Heart right ventricle (tissue), 16 donors: ENCODE results near the gene AP2M1. TPM values are rescaled to one million over a fixed set of nuclear protein-coding genes. Genes with fewer than 3 reads are reported as not detected.

Source experiments
- ATAC-seq, 8 donors: fragments of 200-7000 bp; cut with Tn5 transposase; one replicate each; pipeline ENCODE4 v1.9.1; 2020; ENCODE audit warnings: mild to moderate bottlenecking in 8 of 8, moderate library complexity in 8 of 8, moderate number of reproducible peaks in 1 of 8
- DNase-seq, 2 donors: peaks; one replicate each; pipeline ENCODE4 v3.0.0-alpha.2; 2020
- H3K27ac ChIP-seq, 10 donors: fragments of 200-600 bp; sonication (generic) in 2 of 10; one replicate each; pipeline versions ENCODE4 v1.5.0 to v1.8.0; 2020 to 2022; ENCODE audit warnings: mild to moderate bottlenecking in 3 of 10
- H3K27me3 ChIP-seq, 7 donors: fragments of 200-600 bp; one replicate each; pipeline ENCODE4 v1.8.0; 2021 to 2022; ENCODE audit warnings: mild to moderate bottlenecking in 2 of 7
- H3K36me3 ChIP-seq, 9 donors: fragments of 200-600 bp; sonication (generic) in 1 of 9; one replicate each; pipeline versions ENCODE4 v1.5.0 to v1.8.0; 2020 to 2022; ENCODE audit warnings: mild to moderate bottlenecking in 2 of 9
- H3K4me1 ChIP-seq, 9 donors: fragments of 200-600 bp; sonication (generic) in 1 of 9; one replicate each; pipeline versions ENCODE4 v1.5.0 to v1.8.0; 2020 to 2022; ENCODE audit warnings: mild to moderate bottlenecking in 4 of 9
- H3K4me3 ChIP-seq, 10 donors: fragments of 200-600 bp; sonication (generic) in 2 of 10; one replicate each; pipeline versions ENCODE4 v1.5.0 to v1.8.0; 2020 to 2022; ENCODE audit warnings: mild to moderate bottlenecking in 7 of 10, moderate library complexity in 2 of 10
- H3K9me3 ChIP-seq, 11 donors: fragments of 200-600 bp in 10 of 11; sonication (generic) in 2 of 11; one replicate each; pipeline versions ENCODE4 v1.5.0 to v1.8.0; 2013 to 2022; ENCODE audit warnings: mild to moderate bottlenecking in 2 of 11, control low read depth in 1 of 11, moderate library complexity in 1 of 11
- WGBS, 2 donors: extraction: QIAGEN DNeasy Blood & Tissue Kit; methylation state at CpG; one replicate each; pipeline ENCODE4 v1.1.7; 2013; ENCODE audit warnings: inconsistent platforms in 1 of 2; 5-methylcytosine and 5-hydroxymethylcytosine counted together
- intact Hi-C, 10 donors: fragments of 100-400 bp; cut with DNase I; formaldehyde crosslinking; loops; one replicate each; pipeline versions ENCODE4 v1.11.1 to v1.14.2; 2022
- polyA plus RNA-seq, 2 donors: library from polyadenylated mRNA; stranded (reverse); fragments of 200-250 nt; gene quantifications; one replicate each; pipeline ENCODE4 v1.2.3, GENCODE V29; 2013
- total RNA-seq, 10 donors: library from RNA; stranded (reverse); fragmentation: NEBNext Ultra II Directional in 3 of 10; extraction: Animal tissue kit (Norgen Biotek cat#: 25700) in 3 of 10; gene quantifications; one replicate each; pipeline versions ENCODE4 v1.2.1 to v1.2.4, GENCODE V29; 2021 to 2023
- TF ChIP-seq, protein P1 (sequence below), 9 donors: fragments of 200-600 bp; sonication (generic) in 2 of 9; IDR thresholded peaks; one replicate each; pipeline versions ENCODE4 v1.5.0 to v1.8.0; 2021 to 2022; ENCODE audit warnings: antibody characterized with exemption in 9 of 9, mild to moderate bottlenecking in 5 of 9, moderate library complexity in 1 of 9
- donor health status: Arrhythmogenic right ventricular cardiomyopathy.
- donor health status: ischemic (EF 13 %, LVEDD 7.1; RV severe dilation, severe dysfunction).
- donor health status: healthy with polysubstance abuse.
- donor health status: DM: no; HTN: yes; CAD: no.
- donor health status: DM: no; HTN: no; CAD: no.
- donor health status: ischemic (EF 25% LVEDD 6.9; RV normal size, moderate dysfunction).
- donor health status: ischemic (EF 25% LVEDD 5.7; RV mildly dilated, moderate dysfunction).
- donor health status: healthy.
- donor health status: DM: yes; HTN: yes; CAD: no.
- donor health status: Ischemic cardiomyopathy.
- donor health status: ischemic (EF 35%, LVEDD 5.7; RV mildly dilated, moderate dysfunction).
- donor health status: nonischemic (EF 11% LVEDD 7.7; RV severe dilation, severe dysfunction).
- donor health status: DM: yes; HTN: yes; CAD: no.
- donor health status: PGD.
- donor health status: ischemic (EF 29% LVEDD 5.4; RV normal size, mild dysfunction).
- donor health status: nonischemic (EF 23%, LVEDD 6.1; RV moderate dilation, normal function).

The AP2M1 gene
- total and polyA plus RNA-seq, 12 donors: 187 to 390 (median 321) TPM

DNA sequence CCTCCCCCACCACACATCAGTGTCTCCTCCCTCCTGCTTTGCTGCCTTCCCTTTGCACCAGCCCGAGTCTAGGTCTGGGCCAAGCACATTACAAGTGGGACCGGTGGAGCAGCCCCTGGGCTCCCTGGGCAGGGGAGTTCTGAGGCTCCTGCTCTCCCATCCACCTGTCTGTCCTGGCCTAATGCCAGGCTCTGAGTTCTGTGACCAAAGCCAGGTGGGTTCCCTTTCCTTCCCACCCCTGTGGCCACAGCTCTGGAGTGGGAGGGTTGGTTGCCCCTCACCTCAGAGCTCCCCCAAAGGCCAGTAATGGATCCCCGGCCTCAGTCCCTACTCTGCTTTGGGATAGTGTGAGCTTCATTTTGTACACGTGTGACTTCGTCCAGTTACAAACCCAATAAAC is 9.0 kb downstream of the AP2M1 start:
- DNase-seq: no peak
- intact Hi-C loops: loop anchor here in 4 of 10 donors (2.0 to 10.0 kb wide), 5 partner anchors 47 to 151 kb away; partner anchors contain the start of genes ALG3 (in 2 of the 4), EEF1AKMT4 (in 2 of the 4), EIF2B5 (in 1 of the 4) and EIF4G1 (in 1 of the 4)
- peaks cover 10 to 80% (median 59%) of the 10 kb centered on the region in 9 donors for H3K36me3 ChIP-seq

DNA sequence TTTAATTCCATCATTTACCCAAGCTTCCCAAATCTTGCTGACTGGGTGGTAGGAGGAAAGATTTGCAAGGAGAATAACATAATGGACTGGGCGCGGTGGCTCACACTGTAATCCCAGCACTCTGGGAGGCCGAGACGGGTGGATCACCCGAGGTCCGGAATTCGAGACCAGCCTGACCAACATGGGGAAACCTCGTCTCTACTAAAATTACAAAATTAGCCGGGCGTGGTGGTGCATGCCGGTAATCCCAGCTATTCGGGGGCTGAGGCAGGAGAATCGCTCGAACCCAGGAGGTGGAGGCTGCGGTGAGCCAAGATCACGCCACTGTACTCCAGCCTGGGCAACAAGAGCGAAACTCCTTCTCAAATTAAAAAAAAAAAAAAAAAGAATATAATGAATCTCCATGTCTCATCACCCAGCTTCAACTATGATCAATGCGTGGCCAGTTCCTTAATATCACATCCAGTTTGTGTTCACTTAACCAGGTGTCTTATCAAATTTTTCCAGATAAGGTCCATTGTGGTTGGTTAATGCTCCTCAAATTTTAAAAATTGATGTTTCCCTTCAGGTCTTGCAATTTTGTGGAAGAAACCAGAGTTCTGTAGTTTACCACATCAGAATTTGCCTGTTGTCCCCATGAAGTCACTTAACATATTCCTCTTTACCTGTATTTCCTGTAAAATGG is 10.0 kb downstream of the AP2M1 start:
- intact Hi-C loops: loop anchor here in 6 of 10 donors (2.0 to 10.0 kb wide), 10 partner anchors 37 to 167 kb away; partner anchors contain the start of genes ALG3 (in 5 of the 6), EEF1AKMT4 (in 5 of the 6), EIF2B5 (in 2 of the 6) and ABCC5 (in 1 of the 6)
- TF ChIP-seq, protein P1, sequence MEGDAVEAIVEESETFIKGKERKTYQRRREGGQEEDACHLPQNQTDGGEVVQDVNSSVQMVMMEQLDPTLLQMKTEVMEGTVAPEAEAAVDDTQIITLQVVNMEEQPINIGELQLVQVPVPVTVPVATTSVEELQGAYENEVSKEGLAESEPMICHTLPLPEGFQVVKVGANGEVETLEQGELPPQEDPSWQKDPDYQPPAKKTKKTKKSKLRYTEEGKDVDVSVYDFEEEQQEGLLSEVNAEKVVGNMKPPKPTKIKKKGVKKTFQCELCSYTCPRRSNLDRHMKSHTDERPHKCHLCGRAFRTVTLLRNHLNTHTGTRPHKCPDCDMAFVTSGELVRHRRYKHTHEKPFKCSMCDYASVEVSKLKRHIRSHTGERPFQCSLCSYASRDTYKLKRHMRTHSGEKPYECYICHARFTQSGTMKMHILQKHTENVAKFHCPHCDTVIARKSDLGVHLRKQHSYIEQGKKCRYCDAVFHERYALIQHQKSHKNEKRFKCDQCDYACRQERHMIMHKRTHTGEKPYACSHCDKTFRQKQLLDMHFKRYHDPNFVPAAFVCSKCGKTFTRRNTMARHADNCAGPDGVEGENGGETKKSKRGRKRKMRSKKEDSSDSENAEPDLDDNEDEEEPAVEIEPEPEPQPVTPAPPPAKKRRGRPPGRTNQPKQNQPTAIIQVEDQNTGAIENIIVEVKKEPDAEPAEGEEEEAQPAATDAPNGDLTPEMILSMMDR (IDR thresholded peaks at IDR 0.05): no peak
- H3K36me3 ChIP-seq: peaks cover 13 to 80% (median 55%) of the 10 kb centered on the region in 9 donors
- DNase-seq: no peak
- peak overlapping the region in 1 of 10 donors; percentile 96 for H3K4me3 ChIP-seq
- WGBS, 2 donors: 95 to 96% methylated on average over 18 of the region's 18 CpGs
- H3K4me1 ChIP-seq: peaks cover 11 to 37% (median 31%) of the 10 kb centered on the region in 9 donors
- no peak for ATAC-seq
- H3K27me3 ChIP-seq: no peaks in the 10 kb centered on the region
- H3K27ac ChIP-seq: peak overlapping the region in 9 of 10 donors; percentile 77 to 96 (median 92)
- no peaks in the 10 kb centered on the region for H3K9me3 ChIP-seq

More for the DNA sequence above, 9.0 kb downstream of the AP2M1 start:
- peak overlapping the region in 1 of 10 donors; percentile 6 for H3K27ac ChIP-seq
- H3K9me3 ChIP-seq: no peaks in the 10 kb centered on the region
- WGBS, 2 donors: 77 to 79% methylated on average over 5 of the region's 5 CpGs
- H3K4me3 ChIP-seq: no peak overlapping the region
- no peak for ATAC-seq
- peaks cover 11 to 47% (median 31%) of the 10 kb centered on the region in 9 donors for H3K4me1 ChIP-seq
- no peaks in the 10 kb centered on the region for H3K27me3 ChIP-seq
- TF ChIP-seq, protein P1 (IDR thresholded peaks at IDR 0.05): no peak

DNA sequence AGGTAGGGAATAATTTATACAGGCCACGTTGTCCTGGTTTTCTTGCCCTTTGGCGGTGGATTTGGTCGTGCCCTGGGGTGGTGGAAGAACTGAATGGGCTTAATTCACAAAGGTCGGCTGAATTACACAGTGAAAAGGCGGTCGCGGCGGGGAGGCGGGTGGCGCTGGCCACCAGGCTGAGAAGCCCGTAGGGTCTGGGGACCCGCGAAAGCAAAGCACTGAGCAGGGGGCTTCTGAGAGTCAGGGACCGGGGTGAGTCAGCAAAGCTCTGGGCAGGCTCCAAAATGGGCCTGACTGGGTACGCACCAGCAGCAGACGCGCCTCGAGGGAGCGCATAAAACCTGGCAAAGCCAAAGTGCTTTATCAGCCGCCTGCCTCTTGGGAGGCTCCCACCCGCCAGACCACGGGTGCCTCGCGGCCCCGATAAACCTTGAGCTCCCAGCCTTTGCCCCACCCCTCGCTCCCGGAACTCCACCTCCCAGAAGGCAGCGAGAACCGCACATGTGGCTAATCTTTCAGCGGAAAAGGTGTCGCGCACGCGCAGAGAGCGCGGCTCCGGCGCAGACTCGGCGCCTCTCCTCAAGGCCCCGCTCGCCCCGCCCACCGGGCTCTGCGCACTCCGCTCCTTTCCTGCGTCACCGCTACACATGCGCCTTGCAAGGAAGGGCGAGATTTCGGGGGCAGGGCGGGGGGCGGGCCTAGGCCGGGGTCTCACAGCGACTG is 11.0 kb downstream of the AP2M1 start:
- intact Hi-C loops: loop anchor here in 6 of 10 donors (2.0 to 10.0 kb wide), 11 partner anchors 38 to 168 kb away; partner anchors contain the start of genes ALG3 (in 6 of the 6), EEF1AKMT4 (in 6 of the 6), EIF2B5 (in 2 of the 6) and ABCC5 (in 1 of the 6)
- 1 to 2% methylated on average over 55 of the region's 55 CpGs for WGBS, 2 donors
- peaks cover 14 to 80% (median 54%) of the 10 kb centered on the region in 9 donors for H3K36me3 ChIP-seq
- H3K4me1 ChIP-seq: peaks cover 11 to 35% (median 30%) of the 10 kb centered on the region in 9 donors
- peak overlapping the region; percentile 72 to 99 (median 92) for H3K4me3 ChIP-seq
- no peaks in the 10 kb centered on the region for H3K9me3 ChIP-seq
- peak; percentile 99 to 100 for DNase-seq
- peak; percentile 96 to 99 (median 98) for ATAC-seq
- H3K27ac ChIP-seq: peak overlapping the region; percentile 68 to 96 (median 92)
- TF ChIP-seq, protein P1 (IDR thresholded peaks at IDR 0.05): no peak
- no peaks in the 10 kb centered on the region for H3K27me3 ChIP-seq
